Measurements from ENCODE around the gene ANXA4. TPM values are rescaled to one million over a fixed set of nuclear protein-coding genes. Genes with fewer than 3 reads are reported as not detected.
"Not testable (repeated sequence)": the region's sequence is repeated elsewhere in the genome, so short reads cannot be mapped to it uniquely, and the experiment has no call there.

The ANXA4 gene
- total RNA-seq, 1 donor = 36.9 TPM

DNA sequence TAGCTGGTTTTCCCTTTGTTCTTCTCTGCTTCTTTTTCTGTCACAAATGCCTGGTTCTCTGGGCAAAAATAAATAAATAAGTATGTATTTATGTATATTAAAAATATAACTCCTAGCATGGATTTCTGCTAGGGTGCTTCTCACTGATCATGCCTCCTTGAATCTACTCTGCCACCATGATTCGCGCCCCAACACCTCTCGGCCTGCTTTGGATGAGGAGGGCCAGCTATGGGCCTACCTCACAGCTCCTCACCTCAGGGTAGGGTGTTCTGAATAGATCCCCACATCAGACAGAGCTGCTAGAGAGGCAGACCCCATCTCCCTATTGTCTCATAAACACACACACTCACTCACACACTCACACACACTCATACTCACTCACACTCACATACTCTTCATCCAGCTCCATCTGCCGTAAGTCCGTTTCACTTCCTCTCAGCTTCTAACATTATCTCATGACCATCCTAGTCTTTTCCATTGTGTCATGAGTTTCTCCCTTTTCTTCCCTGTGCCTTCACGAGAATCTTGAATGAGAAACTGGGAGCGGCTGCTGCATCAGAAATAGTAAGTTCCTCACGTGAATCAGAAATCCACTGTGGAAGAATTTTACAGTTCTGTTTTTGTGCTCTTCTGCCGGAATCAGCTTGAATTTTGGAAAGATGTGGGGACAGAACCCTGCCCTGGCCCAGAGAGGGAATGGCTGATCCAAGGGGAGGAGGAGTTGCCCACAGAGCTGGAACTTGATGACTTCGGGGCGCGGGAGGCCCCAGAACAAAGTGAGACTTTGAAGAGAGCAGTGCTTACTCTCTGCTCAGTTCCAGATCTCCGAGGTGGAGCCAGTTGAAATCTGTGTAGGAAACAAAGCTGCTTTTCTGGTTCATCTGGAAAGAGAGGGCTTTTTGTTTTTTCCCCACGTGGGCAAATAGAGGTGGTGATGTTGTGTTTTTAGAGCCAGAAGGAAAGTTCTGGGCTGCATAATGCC, 20.9 kb downstream of the ANXA4 start:
- no peak overlapping the region for H3K4me3 ChIP-seq (ENCODE audit: low read depth, low read length)
- DNase-seq (ENCODE audit: low read depth) = peak; percentile 52

DNA sequence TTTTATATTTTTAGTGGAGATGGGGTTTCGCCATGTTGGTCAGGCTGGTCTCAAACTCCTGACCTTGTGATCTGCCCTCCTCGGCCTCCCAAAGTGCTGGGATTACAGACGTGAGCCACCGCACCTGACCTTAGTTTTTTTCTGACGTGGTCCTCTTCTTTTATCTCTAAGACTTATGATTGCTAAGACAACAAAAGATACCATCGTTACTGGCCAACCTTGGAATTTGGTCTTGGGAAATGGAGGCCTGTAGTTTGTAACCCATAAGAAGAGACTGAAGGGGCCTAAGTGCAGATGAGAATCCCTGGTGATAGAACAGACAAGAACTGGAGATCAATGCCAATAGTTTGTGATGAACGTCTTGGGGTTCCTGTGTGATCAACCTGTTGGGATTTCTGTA, 21.9 kb downstream of the ANXA4 start:
- DNase-seq (ENCODE audit: low read depth); H3K4me3 ChIP-seq (ENCODE audit: low read depth, low read length): not testable (repeated sequence)

More for the DNA sequence above, 20.9 kb downstream of the ANXA4 start:
- TF ChIP-seq, protein P1, sequence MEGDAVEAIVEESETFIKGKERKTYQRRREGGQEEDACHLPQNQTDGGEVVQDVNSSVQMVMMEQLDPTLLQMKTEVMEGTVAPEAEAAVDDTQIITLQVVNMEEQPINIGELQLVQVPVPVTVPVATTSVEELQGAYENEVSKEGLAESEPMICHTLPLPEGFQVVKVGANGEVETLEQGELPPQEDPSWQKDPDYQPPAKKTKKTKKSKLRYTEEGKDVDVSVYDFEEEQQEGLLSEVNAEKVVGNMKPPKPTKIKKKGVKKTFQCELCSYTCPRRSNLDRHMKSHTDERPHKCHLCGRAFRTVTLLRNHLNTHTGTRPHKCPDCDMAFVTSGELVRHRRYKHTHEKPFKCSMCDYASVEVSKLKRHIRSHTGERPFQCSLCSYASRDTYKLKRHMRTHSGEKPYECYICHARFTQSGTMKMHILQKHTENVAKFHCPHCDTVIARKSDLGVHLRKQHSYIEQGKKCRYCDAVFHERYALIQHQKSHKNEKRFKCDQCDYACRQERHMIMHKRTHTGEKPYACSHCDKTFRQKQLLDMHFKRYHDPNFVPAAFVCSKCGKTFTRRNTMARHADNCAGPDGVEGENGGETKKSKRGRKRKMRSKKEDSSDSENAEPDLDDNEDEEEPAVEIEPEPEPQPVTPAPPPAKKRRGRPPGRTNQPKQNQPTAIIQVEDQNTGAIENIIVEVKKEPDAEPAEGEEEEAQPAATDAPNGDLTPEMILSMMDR (IDR thresholded peaks at IDR 0.05; ENCODE audit: insufficient read depth, low read length) = no peak

GRCh38 chr2:69764286-69765095, 22.6 kb downstream of the ANXA4 start:
- H3K4me3 ChIP-seq (ENCODE audit: low read depth, low read length) = no peak overlapping the region
- DNase-seq (ENCODE audit: low read depth) = no peak
- TF ChIP-seq, protein P1 (IDR thresholded peaks at IDR 0.05; ENCODE audit: insufficient read depth, low read length) = no peak

- no peak for DNase-seq (ENCODE audit: low read depth)
- H3K4me3 ChIP-seq (ENCODE audit: low read depth, low read length) = no peak overlapping the region
- TF ChIP-seq, protein P1 (IDR thresholded peaks at IDR 0.05; ENCODE audit: insufficient read depth, low read length) = no peak
Measured at GRCh38 chr2:69765096-69765380, 23.1 kb downstream of the ANXA4 start.

GRCh38 chr2:69766014-69766413, 24.1 kb downstream of the ANXA4 start:
- TF ChIP-seq, protein P1 (IDR thresholded peaks at IDR 0.05; ENCODE audit: insufficient read depth, low read length) = no peak
- no peak overlapping the region for H3K4me3 ChIP-seq (ENCODE audit: low read depth, low read length)
- no peak for DNase-seq (ENCODE audit: low read depth)

- peak; percentile 91 for DNase-seq (ENCODE audit: low read depth)
- TF ChIP-seq, protein P1 (IDR thresholded peaks at IDR 0.05; ENCODE audit: insufficient read depth, low read length) = peak; percentile 50
- H3K4me3 ChIP-seq (ENCODE audit: low read depth, low read length) = no peak overlapping the region
Measured at GRCh38 chr2:69767034-69767433, 25.1 kb downstream of the ANXA4 start.

DNA sequence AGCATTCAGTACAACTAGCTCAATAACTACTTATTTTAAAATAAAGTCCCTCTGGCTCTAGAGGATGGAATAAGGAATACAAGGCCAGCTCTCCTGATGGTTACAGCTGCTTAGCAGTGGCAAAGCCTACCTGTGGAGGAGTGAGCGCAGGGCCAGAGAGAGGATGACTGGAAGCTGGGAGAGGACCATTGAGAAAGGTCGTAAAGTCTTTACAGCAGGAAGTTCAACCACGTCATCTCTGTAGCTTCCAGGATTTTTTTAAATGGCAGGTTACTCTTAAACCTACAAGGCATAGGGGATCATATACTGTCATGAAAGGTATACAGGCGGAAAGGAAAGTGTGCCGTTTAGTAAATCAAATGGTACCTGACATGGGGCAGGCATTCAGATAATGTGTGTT, 26.3 kb downstream of the ANXA4 start:
- no peak overlapping the region for H3K4me3 ChIP-seq (ENCODE audit: low read depth, low read length)
- TF ChIP-seq, protein P1 (IDR thresholded peaks at IDR 0.05; ENCODE audit: insufficient read depth, low read length) = no peak
- DNase-seq (ENCODE audit: low read depth) = no peak

Measured in fibroblast of the aortic adventitia (primary cell).